Umbilical cord (tissue), 2 donors: ENCODE results near the gene AP1G2. TPM values are rescaled to one million over a fixed set of nuclear protein-coding genes. Genes with fewer than 3 reads are reported as not detected.
"Not testable (repeated sequence)": the region's sequence is repeated elsewhere in the genome, so short reads cannot be mapped to it uniquely, and the experiment has no call there.

Source experiments
- DNase-seq: peaks from one replicate; pipeline ENCODE4 v3.0.0-alpha.2; 2015; ENCODE audit warnings: low spot score
- total RNA-seq: library from RNA; depleted of rRNA; stranded (reverse); fragments of >200 nt; gene quantifications from one replicate; pipeline ENCODE4 v1.2.3, GENCODE V29; 2014; ENCODE audit warnings: low replicate concordance; ENCODE audit not compliant: insufficient read depth

Gene AP1G2, protein sequence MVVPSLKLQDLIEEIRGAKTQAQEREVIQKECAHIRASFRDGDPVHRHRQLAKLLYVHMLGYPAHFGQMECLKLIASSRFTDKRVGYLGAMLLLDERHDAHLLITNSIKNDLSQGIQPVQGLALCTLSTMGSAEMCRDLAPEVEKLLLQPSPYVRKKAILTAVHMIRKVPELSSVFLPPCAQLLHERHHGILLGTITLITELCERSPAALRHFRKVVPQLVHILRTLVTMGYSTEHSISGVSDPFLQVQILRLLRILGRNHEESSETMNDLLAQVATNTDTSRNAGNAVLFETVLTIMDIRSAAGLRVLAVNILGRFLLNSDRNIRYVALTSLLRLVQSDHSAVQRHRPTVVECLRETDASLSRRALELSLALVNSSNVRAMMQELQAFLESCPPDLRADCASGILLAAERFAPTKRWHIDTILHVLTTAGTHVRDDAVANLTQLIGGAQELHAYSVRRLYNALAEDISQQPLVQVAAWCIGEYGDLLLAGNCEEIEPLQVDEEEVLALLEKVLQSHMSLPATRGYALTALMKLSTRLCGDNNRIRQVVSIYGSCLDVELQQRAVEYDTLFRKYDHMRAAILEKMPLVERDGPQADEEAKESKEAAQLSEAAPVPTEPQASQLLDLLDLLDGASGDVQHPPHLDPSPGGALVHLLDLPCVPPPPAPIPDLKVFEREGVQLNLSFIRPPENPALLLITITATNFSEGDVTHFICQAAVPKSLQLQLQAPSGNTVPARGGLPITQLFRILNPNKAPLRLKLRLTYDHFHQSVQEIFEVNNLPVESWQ
- total RNA-seq, result 23.1 TPM

DNA sequence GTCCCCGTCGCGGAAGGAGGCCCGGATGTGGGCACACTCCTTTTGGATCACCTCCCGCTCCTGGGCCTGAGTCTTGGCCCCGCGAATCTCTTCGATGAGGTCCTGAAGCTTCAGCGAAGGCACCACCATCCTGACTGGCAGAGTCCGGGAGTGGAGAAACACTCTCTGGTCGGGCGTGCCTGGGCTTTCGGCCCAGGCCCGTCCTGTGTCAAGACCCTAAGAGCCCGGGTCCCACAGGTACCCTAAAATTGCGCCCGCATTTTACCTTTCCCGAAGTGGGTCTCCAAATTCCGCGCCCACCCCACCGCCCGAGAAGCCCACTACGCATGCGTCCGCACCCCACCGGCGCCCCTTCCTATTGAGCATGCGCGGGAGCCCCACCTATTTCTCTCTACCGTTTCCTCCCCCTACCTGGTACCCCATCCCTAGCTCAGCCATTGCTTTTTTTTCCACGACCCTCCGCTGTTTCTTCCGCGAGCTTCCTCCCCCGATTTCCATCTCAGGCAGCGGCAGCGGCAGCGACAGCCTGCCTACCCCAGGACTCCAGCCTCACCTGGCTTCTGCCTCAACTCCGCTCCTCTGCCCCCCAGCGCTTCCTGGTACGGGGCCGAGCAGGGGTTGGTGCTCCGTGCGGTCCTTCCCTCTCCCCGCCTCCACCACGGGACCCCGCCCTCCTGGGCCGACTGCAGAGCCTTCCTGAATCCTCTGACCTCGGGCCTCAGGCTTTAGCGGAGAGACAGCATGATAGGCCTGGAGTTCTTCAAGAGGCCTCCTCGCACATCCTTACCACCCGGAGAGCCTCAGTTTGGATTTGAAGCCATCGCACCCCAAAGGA is at the start of gene AP1G2:
Gene AP1G2, minus strand, starts transcription at position 606 of the 835 bp plus-strand sequence. Its CDS starts 477 bp downstream, at position 129.
- peak; percentile 97 for DNase-seq

DNA sequence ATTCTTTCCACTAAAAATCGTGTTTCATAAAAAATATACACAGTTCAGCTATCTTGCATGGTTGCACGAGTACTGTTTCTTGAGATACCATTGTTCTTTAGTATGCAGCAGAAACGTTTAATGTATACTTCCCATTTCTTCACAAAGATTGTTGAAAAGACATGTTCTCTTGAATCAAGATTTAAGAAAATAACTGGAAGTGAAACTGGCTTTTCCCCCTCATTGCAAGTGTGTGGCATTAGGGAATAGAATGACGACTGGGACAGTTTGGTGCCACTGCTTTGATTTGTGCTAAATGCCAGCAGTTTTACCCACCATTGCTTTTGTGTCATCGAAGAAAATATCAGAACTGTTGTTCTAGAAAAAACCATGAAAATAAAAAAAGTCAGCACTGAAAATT is 48.3 kb upstream of the AP1G2 start:
- no peak for DNase-seq

DNA sequence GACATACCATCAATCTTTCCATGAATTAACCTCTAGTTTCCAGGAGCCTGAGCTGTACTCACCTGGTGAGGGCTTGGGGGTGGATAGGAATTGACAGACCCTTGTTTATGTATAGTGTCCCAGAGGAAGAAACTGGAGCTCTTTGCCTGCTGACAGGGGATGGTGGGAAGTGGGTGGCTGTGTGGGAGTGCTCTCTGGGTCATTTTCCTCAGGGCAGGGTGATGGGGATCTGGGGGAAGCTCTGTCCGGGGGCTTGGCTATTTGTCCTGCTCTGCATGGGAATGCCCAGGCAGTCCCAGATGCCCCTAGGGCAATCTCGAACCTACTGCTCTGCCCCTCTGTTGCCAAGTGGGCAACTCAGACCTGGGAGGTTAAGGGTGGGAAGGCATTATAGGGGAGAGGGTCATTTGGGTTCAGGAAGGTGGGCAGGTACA is 46.8 kb upstream of the AP1G2 start:
- DNase-seq, result no peak

DNA sequence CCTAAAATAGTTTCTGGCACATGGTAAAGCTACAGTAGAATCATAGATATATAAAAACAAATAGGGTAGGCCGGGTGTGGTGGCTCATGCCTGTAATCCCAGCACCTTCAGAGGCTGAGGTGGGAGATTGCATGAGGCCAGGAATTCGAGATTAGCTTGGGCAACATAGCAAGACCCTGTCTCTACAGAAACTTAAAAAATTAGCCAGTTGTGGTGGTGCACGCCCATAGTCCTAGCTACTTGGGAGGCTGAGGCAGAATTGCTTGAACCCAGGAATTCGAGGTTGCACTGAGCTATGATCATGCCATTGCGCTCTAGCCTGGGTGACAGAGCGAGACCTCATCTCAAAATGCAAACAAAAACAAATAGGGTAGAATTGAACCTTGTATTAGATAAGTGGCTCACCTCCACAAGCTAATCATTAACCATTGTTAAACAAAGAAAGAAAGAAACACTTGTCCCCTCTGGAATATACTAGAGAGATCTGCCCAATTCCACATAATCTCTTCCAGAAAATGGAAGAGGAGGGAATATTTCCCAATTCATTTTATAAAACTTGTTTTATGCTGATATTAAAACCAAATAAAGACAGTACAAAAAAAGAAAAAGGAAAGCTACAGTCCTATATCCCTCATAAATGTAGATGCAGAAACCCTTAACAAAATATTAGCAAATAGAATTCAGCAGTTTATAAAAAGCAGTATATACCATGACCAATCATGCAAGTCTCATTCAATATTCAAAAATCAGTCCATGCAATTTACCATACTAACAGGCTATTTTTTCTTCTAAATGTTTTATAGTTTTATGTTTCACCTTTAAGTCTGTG is 45.9 kb upstream of the AP1G2 start:
- no peak for DNase-seq

DNA sequence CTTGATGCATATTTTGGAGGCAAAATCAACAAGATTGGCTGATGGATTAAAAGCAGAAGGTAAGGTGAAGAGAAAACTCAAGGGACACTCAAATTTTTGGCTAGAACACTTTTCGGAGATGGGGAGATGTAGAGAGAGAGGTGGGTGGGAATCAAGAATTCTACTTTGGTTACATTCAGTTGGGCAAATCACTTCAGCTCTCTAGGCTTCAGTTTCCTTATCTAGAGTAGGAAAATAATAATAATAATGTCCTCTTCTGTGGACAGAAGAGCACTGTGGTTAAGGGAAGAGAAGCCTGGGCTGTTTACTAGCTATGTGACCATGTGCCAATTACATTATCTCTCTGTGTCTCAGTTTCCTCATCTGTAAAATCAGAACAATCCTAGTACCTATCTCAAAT is 45.2 kb upstream of the AP1G2 start:
- no peak for DNase-seq

DNA sequence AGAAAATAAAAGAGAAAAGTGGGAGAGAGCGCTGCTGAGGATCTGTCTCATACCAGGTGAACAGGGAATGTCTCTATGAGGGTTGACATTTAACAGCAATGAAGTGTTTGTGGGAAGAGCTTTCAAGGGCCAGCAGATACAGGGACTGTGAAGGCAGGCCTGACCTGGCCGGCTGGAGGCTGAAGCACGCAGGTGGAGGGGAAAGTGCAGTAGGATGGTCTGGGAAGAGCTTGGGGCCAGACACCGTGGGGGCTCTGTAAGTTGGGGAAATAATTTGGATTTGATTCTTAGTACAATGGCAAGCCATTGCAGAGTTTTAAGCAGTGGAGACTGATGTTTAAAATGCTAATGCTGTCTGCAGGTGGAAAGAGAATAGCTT is 44.8 kb upstream of the AP1G2 start:
- DNase-seq, result no peak

DNA sequence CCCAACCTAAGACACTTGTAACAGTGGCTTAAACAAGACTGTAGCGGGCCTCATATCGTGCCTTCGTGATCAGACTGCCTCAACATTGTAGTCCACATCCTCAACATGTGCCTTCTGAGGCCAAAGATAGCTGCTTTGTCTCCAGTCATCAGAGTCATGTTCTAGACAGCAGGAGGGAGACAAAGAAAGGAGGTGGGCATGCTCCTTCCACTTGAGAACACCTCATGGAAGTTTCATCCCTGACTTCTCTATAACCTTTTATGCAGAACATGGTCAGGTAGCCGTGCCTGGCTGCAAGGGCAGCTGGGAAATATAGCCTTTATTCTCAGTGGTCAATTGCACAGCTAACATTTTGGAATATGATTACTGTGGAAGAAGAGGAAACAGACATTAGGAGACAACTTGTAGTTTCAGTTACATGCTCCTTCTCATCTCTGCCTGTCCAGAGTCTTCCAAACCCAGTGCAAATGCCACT is 43.3 kb upstream of the AP1G2 start:
- no peak for DNase-seq

DNA sequence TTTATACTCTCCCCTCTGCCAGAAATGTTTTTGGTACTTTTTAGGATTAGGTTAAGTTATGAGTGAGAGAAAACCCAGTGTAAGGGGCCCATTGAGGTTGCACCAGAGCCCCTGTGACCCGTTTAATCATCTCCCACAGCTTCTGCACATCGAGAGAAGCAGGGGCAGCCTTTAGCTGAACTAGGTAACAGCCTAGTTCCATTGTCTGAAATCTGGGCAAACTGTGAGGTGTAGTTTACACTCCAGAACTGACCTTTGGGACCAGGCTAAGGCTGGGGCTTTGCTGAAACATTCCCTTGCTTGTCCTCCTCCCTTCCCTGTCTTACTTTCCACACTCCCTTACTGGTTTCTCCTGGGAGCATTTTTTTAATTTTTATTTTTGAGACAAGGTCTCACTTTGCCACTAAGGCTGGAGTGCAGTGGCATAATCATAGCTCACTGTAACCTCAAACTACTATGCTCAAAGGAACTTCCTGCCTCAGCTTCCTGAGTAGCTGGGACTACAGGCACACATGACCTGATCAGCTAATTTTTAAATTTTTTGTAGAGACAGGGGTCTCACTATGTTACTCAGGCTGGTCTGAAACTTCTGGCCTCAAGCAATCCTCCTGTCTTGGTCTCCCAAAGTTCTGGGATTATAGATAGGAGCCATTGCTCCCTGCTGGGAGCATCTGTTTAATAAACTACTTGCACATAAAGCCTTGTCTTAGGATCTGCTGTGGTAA is 42.7 kb upstream of the AP1G2 start:
- DNase-seq, result no peak

DNA sequence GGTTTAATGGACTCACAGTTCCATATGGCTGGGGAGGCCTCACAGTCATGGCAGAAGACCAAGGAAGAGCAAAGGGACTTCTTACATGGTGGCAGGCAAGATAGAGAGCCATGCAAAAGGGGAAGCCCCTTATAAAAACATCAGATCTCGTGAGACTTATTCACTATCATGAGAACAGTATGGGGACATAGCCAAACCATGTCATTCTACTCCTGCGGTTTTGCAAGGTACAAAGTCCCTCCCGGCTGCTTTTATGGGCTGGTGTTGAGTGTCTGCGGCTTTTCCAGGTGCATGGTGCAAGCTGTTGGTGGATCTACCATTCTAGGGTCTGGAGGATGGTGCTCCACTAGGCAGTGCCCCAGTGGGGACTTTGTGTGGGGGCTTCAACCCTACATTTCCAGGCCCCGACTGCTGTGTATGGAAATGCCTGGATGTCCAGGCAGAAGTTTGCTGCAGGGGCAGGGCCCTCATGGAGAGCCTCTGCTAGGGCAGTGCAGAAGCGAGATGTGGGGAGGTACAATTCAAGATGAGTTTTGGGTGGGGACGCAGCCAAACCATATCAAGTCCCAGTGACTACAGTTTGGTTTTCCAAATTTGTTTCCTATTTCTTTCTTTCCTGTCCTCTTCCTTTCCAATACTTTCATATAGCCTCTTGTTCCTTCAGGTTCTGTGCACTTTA is 42.0 kb upstream of the AP1G2 start:
- DNase-seq, result not testable (repeated sequence)

DNA sequence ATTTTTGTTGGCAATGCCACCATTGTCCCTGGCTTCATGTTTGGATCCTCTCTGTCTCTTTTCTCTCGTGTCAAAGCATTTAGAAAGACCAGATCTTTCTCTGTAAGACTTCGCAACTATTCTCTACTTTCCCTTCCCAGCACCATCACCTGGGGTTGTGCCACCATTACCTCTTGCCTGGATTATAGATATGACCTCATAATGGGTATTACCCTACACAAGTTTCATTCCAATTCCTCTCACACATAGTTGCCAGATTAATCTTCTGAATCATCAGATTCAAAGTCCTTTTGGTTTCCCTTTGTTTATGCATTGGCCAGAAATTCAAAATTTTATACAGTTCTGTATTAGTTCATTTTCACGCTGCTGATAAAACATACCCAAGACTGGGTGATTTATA is 41.4 kb upstream of the AP1G2 start:
- DNase-seq, result no peak

DNA sequence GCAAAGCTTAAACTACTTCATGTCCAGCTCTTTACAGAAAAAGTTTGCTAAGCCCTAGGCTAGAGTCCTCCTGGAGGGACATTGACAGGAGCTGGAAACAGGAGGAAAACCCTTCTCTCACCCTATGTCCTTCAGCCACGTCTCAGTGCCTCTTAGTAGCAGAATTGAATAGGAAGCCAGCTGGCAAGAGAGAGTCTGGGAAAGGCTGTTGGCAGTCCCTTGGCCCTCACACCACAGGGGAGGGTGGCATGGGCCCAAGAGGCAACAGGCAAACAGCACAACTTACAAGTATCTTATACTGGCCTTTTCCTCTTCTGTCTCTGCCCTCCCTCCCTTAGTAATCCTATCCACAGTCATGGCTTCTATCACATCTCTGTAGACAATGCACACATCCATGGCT is 40.9 kb upstream of the AP1G2 start:
- no peak for DNase-seq

DNA sequence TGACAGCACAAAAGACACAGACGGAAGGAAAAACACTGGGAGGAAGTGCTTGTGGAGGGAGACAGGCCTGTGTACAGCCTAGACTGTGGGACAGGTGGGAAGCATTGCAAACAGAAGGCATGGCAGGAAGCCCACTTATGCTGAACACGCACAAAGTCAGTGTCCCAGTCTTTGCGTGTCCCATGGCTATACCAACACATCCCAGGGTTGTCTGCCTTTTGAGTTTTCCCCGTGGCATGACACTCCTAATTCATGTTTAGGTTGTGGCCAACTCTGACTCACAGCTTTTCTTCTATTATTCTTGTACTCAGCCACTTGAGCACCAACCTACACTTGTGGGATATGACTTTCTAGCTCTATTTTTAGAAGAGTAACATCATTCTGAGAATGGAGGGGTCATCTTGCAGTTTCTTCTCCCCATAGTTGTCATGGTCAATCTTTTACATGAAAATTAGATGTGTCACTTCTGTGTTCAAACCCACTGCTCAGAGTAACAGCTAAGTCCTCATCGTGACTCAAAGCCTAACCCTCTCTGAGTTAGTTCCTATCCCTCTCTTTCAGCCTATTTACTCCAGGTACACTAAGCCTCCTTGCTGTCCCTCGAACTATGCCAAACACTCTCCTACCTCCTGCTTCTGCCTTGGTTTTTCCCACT is 38.5 kb upstream of the AP1G2 start:
- no peak for DNase-seq

DNA sequence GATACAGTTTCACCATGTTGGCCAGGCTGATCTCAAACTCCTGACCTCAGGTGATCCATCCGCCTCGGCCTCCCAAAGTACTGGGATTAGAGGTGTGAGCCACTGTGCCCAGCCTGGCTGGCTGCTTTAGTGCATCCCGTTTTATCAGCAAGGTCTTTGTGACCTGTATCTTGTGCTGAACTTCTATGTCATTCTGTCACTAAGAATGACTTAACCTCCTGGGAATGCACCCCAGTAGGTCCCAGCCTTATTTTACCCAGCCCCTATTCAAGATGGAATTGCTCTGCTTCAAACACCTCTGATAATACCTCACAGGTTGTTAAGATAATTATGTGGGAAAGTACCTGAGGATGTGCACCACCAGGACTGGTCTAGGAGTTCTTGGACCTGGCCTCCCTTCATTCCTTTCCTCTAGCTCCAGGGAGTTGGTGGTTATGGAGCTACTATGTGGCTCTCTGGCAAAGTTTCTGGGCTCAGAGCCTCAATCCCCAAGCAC is 37.1 kb upstream of the AP1G2 start:
- DNase-seq, result no peak

DNA sequence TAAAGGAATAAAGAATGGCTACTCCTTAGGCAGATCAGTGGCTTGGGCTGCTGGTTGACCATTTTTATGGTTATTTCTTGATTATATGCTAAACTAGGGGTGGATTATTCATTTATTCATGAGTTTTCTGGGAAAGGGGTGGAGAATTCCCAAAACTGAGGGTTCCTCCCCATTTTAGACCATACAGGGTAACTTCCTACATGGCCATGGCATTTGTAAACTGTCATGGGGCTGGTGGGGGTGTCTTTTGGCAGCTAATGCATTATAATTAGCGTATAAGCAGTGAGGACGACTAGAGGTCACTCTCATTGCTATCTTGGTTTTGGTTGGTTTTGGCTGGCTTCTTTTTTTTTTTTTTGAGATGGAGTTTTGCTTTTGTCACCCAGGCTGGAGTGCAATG is 36.6 kb upstream of the AP1G2 start:
- DNase-seq, result no peak

DNA sequence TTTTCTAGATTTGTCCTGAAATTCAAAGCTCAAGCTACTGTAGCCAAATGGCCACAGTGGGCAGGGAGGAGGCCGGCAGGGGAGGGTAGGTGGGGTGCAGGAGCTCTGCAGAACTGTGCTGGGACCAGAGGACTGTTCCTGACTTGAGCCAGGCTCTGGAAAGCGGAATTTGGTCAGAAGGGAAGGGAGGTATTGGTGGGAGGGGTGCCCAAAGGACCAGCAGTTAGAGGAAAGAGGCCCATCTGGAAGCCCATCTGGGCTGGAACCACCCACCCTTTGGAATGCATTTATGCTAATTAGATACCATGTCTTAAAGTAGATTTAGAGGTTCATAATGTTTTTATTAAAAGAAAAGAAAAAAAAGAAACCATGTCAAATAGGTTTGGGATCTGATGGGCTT is 35.5 kb upstream of the AP1G2 start:
- DNase-seq, result no peak

DNA sequence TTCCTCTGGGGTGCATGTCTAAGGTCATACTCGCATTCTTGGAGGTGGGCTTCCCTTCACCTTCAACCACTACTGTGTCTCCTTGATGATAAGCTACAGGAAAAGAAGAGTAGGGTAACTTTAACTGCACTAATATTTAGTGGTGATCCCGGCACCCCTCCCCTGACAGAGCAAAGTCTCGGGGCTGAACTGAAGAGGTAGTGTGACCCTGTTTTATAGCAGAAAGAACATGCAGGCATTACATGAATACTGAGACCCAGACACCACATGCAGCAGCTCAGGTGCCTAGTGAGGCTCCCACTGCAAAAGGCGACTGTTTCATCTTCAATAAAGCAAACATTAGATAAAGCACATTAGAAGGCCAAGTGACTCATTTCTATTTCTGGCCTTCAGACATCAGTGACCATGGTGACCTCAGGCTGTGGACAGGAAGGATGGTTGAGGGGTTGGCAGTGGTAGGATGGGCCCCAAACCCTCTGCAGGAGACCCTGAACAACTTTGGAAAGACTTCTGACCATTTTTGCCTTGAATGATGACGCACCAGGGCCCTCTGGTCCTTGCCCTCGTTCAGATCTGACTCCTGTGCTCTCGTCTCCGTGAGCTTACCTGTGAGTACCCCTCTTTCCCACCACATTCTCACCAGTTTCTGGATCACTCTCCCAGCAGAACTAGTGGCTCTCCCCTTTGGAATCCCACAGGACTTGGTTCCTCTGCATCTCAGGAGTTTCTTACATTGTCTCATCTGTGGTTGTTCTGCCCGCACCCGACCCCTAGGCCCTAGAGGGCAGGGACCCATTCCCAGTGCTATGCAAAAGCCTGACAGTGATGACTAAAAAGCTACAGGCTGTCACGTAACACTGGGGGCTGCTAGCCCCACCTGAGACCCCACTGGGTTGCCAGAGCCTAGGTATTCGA is 34.8 kb upstream of the AP1G2 start:
- DNase-seq, result no peak

DNA sequence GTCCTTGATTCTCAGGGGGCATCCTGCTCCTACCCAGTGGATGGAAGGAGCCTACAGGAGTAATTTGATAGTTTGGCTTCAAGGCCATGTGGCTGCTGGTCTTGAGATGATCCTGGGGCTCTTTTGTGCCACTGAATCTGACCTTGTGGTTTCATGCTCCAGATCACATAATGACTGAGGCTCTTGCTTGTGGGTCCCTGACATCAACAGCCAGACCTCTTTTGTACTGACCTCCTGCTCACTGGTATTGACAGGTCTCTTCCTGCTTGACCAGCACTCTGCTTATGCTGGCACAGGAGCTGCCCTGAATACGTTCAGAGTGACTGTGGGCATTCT is 34.2 kb upstream of the AP1G2 start:
- no peak for DNase-seq

DNA sequence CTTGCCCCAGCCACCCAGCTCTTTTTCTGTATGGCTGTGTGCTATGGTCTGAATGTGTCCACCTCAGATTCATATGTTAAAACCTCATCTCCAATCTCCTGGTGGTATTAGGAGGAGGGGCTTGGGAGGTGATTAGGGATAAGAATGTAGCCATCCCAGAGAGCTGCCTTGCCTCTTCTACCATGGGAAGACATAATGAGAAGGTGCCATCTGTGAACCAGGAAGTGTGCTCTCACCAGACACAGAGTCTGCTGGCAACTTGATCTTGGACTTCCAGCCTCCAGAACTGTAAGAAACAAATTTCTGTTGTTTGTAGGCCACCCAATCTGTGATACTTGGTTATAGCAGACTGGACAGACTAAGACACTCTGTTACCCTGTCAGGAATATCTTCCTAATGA is 33.8 kb upstream of the AP1G2 start:
- DNase-seq, result no peak
